K562 treated with DMSO at 1 percent for 4 hours (cell line): ENCODE results near the gene USP17L18. TPM values are rescaled to one million over a fixed set of nuclear protein-coding genes. Genes with fewer than 3 reads are reported as not detected.

Experiments used
- total RNA-seq: library from RNA; unstranded; fragments of 300-600 nt; gene quantifications from 2 replicates; pipeline ENCODE4 v1.2.3, GENCODE V29; 2022; ENCODE audit not compliant: insufficient read depth

The USP17L18 gene, protein sequence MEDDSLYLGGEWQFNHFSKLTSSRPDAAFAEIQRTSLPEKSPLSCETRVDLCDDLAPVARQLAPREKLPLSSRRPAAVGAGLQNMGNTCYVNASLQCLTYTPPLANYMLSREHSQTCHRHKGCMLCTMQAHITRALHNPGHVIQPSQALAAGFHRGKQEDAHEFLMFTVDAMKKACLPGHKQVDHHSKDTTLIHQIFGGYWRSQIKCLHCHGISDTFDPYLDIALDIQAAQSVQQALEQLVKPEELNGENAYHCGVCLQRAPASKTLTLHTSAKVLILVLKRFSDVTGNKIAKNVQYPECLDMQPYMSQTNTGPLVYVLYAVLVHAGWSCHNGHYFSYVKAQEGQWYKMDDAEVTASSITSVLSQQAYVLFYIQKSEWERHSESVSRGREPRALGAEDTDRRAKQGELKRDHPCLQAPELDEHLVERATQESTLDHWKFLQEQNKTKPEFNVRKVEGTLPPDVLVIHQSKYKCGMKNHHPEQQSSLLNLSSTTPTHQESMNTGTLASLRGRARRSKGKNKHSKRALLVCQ
- total RNA-seq = not detected in 2 replicates

GRCh38 chr4:9247953-9248680 is at the start of gene USP17L18:
TSS of gene USP17L18 (plus strand) at chr4:9248630. CDS start at chr4:9248630, 0 bp downstream.

DNA sequence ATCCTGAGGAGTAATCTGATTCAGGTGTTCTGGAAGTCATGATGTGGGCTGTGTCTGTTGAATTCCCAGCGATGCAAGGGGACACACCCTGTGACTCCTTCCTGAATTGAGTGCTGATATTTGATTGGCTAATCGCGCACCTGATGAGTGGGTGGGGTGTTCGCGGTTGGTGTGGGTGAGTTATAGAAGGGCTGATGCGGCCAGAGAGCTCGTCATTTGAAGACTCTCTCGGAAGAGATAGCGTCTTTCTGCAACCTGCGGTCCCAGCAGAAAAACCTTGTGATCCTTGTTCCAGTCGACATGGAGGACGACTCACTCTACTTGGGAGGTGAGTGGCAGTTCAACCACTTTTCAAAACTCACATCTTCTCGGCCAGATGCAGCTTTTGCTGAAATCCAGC is 38.1 kb upstream of the USP17L18 start, which contains the start of gene USP17L10:
Gene USP17L10, plus strand, starts transcription at position 301 of the 400 bp plus-strand sequence. Its CDS starts 0 bp downstream, at position 301.

GRCh38 chr4:9215105-9215504 is 33.3 kb upstream of the USP17L18 start, which contains the start of gene USP17L11:
TSS of gene USP17L11 (plus strand) at chr4:9215405. CDS start at chr4:9215405, 0 bp downstream.

GRCh38 chr4:9219852-9220251 is 28.6 kb upstream of the USP17L18 start, which contains the start of gene USP17L12:
TSS of gene USP17L12 (plus strand) at chr4:9220152. CDS start at chr4:9220152, 0 bp downstream.

GRCh38 chr4:9224596-9224995 is 23.8 kb upstream of the USP17L18 start, which contains the start of gene USP17L13:
TSS of gene USP17L13 (plus strand) at chr4:9224896. CDS start at chr4:9224896, 0 bp downstream.

GRCh38 chr4:9234085-9234484 is 14.3 kb upstream of the USP17L18 start, which contains the start of gene USP17L15:
TSS of gene USP17L15 (plus strand) at chr4:9234385. CDS start at chr4:9234385, 0 bp downstream.

GRCh38 chr4:9243579-9243978 is 4.9 kb upstream of the USP17L18 start, which contains the start of gene USP17L17:
TSS of gene USP17L17 (plus strand) at chr4:9243879. CDS start at chr4:9243879, 0 bp downstream.

GRCh38 chr4:9253078-9253477 is 4.6 kb downstream of the USP17L18 start, which contains the start of gene USP17L19:
TSS of gene USP17L19 (plus strand) at chr4:9253378. CDS start at chr4:9253378, 0 bp downstream.

DNA sequence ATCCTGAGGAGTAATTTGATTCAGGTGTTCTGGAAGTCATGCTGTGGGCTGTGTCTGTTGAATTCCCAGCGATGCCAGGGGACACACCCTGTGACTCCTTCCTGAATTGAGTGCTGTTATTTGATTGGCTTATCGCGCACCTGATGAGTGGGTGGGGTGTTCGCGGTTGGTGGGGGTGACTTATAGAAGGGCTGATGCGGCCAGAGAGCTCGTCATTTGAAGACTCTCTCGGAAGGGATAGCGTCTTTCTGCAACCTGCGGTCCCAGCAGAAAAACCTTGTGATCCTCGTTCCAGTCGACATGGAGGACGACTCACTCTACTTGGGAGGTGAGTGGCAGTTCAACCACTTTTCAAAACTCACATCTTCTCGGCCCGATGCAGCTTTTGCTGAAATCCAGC is 9.4 kb downstream of the USP17L18 start, which contains the start of gene USP17L20:
Gene USP17L20, plus strand, starts transcription at position 301 of the 400 bp plus-strand sequence. Its CDS starts 0 bp downstream, at position 301.

GRCh38 chr4:9262572-9262971 is 14.1 kb downstream of the USP17L18 start, which contains the start of gene USP17L21:
TSS of gene USP17L21 (plus strand) at chr4:9262872. CDS start at chr4:9262872, 0 bp downstream.

GRCh38 chr4:9267319-9267718 is 18.9 kb downstream of the USP17L18 start, which contains the start of gene USP17L22:
TSS of gene USP17L22 (plus strand) at chr4:9267619. CDS start at chr4:9267619, 0 bp downstream.

Other genes with a start within 250 kb of the USP17L18 start
- not detected in 2 replicates for gene FAM90A26, start 78.2 kb upstream of the USP17L18 start, total RNA-seq
- not detected in 2 replicates for gene USP17L10, start 38.0 kb upstream of the USP17L18 start, total RNA-seq
- not detected in 2 replicates for gene USP17L11, start 33.2 kb upstream of the USP17L18 start, total RNA-seq
- gene USP17L12, start 28.5 kb upstream of the USP17L18 start, total RNA-seq = not detected in 2 replicates
- not detected in 2 replicates for gene USP17L13, start 23.7 kb upstream of the USP17L18 start, total RNA-seq
- gene USP17L15, start 14.2 kb upstream of the USP17L18 start, total RNA-seq = not detected in 2 replicates
- gene USP17L17, start 4.8 kb upstream of the USP17L18 start, total RNA-seq = not detected in 2 replicates
- not detected in 2 replicates for gene USP17L19, start 4.7 kb downstream of the USP17L18 start, total RNA-seq
- not detected in 2 replicates for gene USP17L20, start 9.5 kb downstream of the USP17L18 start, total RNA-seq
- not detected in 2 replicates for gene USP17L21, start 14.2 kb downstream of the USP17L18 start, total RNA-seq
- not detected in 2 replicates for gene USP17L22, start 19.0 kb downstream of the USP17L18 start, total RNA-seq
- gene USP17L24, start 76.5 kb downstream of the USP17L18 start, total RNA-seq = not detected in 2 replicates
- gene USP17L25, start 81.3 kb downstream of the USP17L18 start, total RNA-seq = not detected in 2 replicates
- gene USP17L26, start 86.0 kb downstream of the USP17L18 start, total RNA-seq = not detected in 2 replicates
- gene USP17L5, start 90.8 kb downstream of the USP17L18 start, total RNA-seq = not detected in 2 replicates
- not detected in 2 replicates for gene USP17L27, start 95.5 kb downstream of the USP17L18 start, total RNA-seq
- not detected in 2 replicates for gene USP17L28, start 100.3 kb downstream of the USP17L18 start, total RNA-seq
- gene USP17L29, start 105.0 kb downstream of the USP17L18 start, total RNA-seq = not detected in 2 replicates
- gene USP17L30, start 114.5 kb downstream of the USP17L18 start, total RNA-seq = not detected in 2 replicates
- gene DEFB131A, start 195.8 kb downstream of the USP17L18 start, total RNA-seq = not detected in 2 replicates